IPS-15b (cell line): ENCODE data around the gene ARHGAP6.
"Not testable (repeated sequence)": the region's sequence is repeated elsewhere in the genome, so short reads cannot be mapped to it uniquely, and the experiment has no call there.

Experiments
- H3K27me3 ChIP-seq: one replicate; pipeline ENCODE4 v1.6.1; 2013; ENCODE audit warnings: low read length; ENCODE audit not compliant: control insufficient read depth, insufficient read depth
- H3K36me3 ChIP-seq: one replicate; pipeline ENCODE4 v1.6.1; 2013; ENCODE audit warnings: low read length; ENCODE audit not compliant: control insufficient read depth, insufficient read depth
- H3K4me1 ChIP-seq: one replicate; pipeline ENCODE4 v1.6.1; 2013; ENCODE audit warnings: mild to moderate bottlenecking, low read length; ENCODE audit not compliant: control insufficient read depth, insufficient read depth
- H3K4me3 ChIP-seq: one replicate; pipeline ENCODE4 v1.5.1; 2013; ENCODE audit warnings: low read depth, low read length
- H3K9ac ChIP-seq: one replicate; pipeline ENCODE4 v1.6.1; 2013; ENCODE audit warnings: low read depth, mild to moderate bottlenecking, low read length
- H3K9me3 ChIP-seq: one replicate; pipeline ENCODE4 v1.6.1; 2013; ENCODE audit warnings: mild to moderate bottlenecking, low read length; ENCODE audit not compliant: control insufficient read depth, insufficient read depth

Gene ARHGAP6

DNA sequence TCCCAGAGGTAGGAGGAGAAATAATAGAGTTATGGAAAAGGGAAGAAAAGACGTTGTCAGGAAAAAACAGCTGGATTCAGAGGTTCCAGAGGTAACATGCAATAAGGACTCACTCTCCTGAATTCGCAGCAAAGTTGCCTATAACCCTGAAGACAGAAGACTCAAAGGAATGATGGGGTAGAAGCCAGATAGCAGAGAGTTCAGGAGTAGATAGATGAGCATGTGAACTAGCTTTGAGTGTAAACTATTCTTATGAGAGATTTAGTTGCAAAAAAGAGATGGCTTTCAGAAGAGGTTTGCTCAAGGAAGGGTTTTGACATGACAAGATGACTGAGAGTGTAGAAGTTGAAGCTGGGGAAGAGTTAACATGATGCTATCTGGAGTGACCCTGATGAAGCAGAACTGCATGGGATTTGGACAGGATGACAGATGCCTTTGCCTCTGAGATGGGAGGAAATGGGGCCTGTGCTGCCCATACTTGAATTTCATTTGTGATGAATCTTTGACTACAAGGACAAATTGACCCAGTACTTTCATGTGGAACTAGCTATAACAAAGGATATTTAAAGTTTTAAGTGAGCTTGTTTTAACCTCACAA is 298.6 kb downstream of the ARHGAP6 start:
- no peaks in the 10 kb centered on the region for H3K9me3 ChIP-seq
- H3K4me3 ChIP-seq, result no peak overlapping the region
- H3K36me3 ChIP-seq, result no peaks in the 10 kb centered on the region
- no peaks in the 10 kb centered on the region for H3K27me3 ChIP-seq
- H3K9ac ChIP-seq, result no peak overlapping the region
- no peaks in the 10 kb centered on the region for H3K4me1 ChIP-seq

DNA sequence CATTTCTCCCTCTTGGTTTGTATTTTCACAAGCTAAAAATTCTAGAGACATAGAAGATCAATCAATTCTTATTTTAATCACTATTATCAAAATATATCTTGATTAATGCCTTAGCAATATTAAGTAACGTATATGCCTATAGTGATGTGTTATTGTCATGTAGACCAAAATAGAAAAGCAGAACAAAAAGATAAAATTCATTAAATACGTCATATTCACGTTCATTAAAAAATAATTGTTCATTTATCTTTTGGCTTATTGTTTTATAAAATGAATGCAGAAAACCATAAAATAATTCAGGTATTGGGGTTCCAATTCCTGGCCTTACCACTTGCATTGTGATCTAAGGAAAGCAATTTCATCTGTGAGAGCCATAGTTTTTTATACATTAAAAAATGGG is 300.3 kb downstream of the ARHGAP6 start:
- H3K4me3 ChIP-seq, result no peak overlapping the region
- no peak overlapping the region for H3K9ac ChIP-seq
- no peaks in the 10 kb centered on the region for H3K36me3 ChIP-seq
- H3K9me3 ChIP-seq, result no peaks in the 10 kb centered on the region
- no peaks in the 10 kb centered on the region for H3K27me3 ChIP-seq
- H3K4me1 ChIP-seq, result no peaks in the 10 kb centered on the region

DNA sequence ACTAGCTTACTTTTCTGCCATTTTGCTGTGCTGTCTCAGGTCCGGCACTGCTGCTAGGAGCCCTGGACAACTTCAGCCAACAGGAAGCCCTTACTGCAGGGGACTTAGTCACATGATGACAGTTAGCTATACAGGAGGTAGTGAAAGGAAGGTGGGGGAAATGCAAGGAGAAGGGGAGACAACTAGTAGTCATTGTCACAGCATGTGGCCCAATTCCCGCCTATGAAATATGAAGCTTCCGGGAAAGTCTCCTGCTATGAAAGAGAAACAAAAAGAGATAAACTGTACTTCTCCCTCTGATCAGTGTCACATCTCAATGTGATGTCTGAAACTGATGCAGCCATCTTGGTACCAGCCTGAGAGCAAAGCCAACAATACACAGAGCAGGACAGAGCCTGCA is 300.9 kb downstream of the ARHGAP6 start:
- H3K9me3 ChIP-seq, result no peaks in the 10 kb centered on the region
- H3K9ac ChIP-seq, result no peak overlapping the region
- H3K36me3 ChIP-seq, result no peaks in the 10 kb centered on the region
- H3K4me3 ChIP-seq, result no peak overlapping the region
- H3K27me3 ChIP-seq, result no peaks in the 10 kb centered on the region
- H3K4me1 ChIP-seq, result no peaks in the 10 kb centered on the region

DNA sequence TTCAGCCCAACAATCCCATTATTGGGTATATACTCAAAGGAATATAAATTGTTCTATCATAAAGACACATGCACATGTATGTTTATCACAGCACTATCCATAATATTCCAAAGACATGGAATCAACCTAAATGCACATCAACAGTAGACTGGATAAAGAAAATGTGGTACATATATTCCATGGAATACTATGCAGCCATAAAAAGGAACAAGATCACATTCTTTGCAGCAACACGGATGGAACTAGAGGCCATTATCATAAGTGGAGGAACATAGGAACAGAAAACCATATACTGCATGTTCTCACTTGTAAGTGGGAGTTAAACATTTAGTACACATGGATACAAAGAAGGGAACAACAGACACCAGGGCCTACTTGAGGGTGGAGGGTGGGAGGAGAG is 301.9 kb downstream of the ARHGAP6 start:
- H3K9me3 ChIP-seq, H3K4me1 ChIP-seq, H3K36me3 ChIP-seq, H3K4me3 ChIP-seq, H3K27me3 ChIP-seq, H3K9ac ChIP-seq: not testable (repeated sequence)

DNA sequence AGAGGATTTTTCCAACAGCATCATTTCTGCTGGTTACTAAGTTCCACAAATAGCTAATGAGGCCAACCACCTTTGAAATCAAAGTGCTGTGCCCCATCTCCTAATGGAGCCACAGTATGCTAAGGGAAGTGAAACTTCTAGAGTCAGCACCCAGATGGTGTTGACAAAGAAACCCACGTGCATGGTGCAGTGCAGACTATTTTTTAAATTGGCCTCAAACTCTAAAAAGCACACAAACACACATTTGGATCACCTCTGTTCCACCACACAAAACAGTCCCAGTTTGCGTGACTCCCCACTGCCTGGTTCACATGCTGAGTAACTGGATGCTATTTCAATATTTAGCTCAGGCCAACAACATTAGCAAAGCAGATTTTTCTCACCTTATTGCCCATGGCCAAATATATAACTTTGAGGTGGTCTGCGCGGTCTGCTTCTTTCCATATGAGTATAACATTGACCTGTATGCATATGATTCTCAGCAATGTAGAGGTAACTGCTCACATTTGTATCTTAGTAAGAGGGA is 302.6 kb downstream of the ARHGAP6 start:
- Histone ChIP-seq H3K9me3 (no peaks in the 10 kb centered on the region), H3K4me1 (no peaks in the 10 kb centered on the region), H3K27me3 (no peaks in the 10 kb centered on the region), H3K4me3 (no peak overlapping the region), H3K9ac (no peak overlapping the region), H3K36me3 (no peaks in the 10 kb centered on the region)

DNA sequence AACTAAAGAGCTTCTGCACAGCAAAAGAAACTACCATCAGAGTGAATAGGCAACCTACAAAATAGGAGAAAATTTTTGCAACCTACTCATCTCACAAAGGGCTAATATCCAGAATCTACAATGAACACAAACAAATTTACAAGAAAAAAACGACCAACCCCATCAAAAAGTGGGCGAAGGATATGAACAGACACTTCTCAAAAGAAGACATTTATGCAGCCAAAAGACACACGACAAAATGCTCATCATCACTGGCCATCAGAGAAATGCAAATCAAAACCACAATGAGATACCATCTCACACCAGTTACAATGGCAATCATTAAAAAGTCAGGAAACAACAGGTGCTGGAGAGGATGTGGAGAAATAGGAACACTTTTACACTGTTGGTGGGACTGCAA is 304.1 kb downstream of the ARHGAP6 start:
- not testable (repeated sequence) for H3K9me3 ChIP-seq, H3K27me3 ChIP-seq, H3K4me1 ChIP-seq, H3K36me3 ChIP-seq, H3K9ac ChIP-seq, H3K4me3 ChIP-seq

DNA sequence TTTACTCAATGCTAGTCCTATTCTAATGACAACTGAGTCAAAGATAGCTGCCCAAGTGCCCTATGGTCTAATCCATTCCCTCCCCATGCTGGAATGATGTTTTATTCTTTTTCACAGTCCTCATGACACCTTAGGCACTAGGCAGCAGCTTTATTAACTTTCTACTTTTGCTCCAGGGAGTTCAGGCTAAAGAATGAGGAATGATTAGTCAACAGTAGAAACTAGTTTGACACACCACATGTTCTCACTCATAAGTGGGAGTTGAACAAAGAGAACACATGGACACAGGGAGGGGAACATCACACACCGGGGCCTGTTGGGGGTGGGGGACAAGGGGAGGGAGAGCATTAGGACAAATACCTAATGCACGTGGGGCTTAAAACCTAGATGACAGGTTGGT is 309.8 kb downstream of the ARHGAP6 start:
- H3K36me3 ChIP-seq, H3K4me3 ChIP-seq, H3K27me3 ChIP-seq, H3K9ac ChIP-seq, H3K4me1 ChIP-seq, H3K9me3 ChIP-seq: not testable (repeated sequence)

DNA sequence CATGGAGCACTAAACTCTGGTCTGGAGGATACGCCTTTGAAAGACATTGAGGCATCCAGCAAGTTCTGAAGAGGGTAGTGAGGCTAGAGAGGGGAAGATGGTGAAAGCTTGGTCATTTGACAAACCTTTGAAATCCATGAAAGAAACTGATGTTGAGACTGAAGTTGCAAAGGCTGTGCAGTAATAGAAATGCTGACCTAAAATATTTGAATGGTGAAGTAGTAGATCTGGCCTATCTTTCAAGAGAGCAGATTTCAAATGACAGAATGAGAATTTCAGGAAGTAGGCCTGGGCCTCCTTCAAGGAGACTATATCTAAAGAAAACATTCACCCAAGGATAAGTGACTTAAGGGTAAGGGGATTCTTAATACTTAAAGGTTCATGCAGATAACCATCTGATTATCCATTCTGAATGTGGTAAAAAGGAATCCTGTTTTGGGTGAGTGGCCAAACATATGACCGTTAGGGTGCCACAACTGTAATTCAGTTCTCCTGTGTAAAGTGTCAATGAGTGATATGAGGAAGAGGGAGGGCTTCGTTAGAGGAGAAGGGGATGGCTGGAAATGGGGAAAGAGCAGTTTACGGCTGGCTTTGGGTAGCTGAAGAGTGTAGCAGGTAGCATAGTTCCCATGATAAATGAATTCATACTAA is 310.3 kb downstream of the ARHGAP6 start:
- Histone ChIP-seq H3K4me1 (no peaks in the 10 kb centered on the region), H3K27me3 (no peaks in the 10 kb centered on the region), H3K9ac (no peak overlapping the region), H3K9me3 (no peaks in the 10 kb centered on the region), H3K36me3 (no peaks in the 10 kb centered on the region), H3K4me3 (no peak overlapping the region)

DNA sequence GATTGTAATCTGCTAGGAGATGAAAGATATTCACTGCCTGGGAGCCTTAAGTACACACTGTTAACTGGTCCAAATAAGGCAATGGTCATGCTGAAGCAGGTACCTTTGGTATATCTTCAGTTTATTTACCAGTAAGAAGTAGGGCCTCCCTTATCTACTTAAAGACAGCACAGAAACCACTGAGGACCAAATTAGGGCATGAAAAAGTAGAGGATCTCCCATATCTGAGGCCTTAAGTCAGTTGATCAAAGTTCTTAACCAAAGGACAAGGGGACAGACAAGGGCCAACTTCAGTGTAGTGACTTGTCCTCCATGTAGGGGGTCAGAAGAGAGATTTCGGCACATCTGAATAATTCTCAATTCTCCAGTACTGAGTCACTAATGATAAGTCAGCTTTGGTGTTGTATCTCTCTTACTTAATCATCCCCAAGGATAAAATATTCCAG is 313.4 kb downstream of the ARHGAP6 start:
- Histone ChIP-seq H3K9ac (no peak overlapping the region), H3K4me1 (no peaks in the 10 kb centered on the region), H3K27me3 (no peaks in the 10 kb centered on the region), H3K4me3 (no peak overlapping the region), H3K36me3 (no peaks in the 10 kb centered on the region), H3K9me3 (no peaks in the 10 kb centered on the region)

DNA sequence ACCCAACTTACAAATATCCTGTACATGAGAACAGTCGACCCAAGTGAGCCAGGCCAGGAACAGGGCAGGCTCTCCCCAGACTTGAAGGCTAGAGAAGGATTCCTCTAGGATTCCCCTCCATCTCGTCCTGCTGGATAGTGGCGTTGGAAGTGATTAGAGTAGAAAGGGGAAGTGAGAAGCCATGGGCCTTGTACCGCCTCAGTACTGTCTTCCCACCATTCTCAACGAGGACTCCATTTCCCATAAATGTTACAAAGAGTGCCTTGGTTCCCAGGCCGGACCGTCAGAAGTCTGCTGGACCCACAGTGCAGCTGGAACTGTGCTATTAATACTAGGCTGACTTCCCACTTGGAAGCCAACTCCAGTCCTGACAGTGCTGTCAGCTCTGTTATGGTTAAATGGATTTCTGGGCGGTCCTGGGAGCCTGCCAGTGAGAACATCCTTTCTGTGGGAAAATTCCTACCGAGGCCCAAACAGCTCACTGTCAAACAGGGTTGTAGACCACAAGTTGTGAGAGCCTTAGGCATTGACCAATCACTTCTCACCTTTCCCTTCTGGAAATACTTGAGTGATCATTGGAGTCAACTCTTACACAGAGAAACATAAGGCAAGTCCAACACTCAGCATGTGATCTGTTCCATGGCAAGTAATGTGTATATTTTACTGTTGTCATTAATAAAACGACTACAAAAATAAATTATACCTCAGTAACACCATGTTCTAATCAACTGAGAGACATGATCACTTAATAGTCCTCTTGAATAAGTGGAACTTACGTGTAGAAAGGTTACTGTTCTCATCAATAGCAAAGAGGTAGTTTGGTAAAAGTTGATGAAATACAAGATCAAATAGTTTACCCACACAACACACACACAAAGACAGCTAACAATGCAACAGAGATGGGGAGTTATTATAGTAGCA is 314.1 kb downstream of the ARHGAP6 start:
- Histone ChIP-seq H3K9ac (no peak overlapping the region), H3K4me1 (no peaks in the 10 kb centered on the region), H3K4me3 (no peak overlapping the region), H3K27me3 (no peaks in the 10 kb centered on the region), H3K9me3 (no peaks in the 10 kb centered on the region), H3K36me3 (no peaks in the 10 kb centered on the region)

DNA sequence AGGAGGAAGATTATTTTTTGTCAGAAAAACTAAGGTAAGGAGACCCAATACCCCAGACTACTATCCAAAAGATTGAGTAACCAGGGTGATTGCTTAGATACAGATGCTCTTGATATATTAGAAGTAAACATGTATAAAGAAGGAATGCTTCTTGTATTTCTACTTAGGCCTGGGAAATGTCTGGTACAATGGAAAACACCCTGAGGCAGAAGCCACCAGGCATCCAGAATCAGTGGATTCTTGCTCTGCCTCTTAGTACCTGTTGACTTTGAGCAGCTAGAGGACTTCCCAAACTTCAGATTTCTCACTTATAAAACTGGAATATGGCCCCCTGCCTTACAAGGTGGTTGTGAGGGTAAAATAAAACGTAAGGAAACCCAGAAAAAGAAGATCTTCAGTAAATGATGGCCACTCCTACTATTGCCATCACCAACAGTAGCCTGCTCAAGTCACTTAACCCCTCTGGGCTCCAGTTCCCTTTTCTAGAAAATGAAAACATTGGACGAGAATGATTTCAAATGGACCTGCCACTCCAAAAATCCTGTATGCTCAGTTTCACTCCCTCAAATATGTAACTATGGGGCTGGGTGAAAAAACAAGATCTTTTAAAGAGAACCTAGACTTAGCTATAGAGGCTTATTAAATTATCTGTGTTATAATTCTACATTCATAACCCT is 315.9 kb downstream of the ARHGAP6 start:
- no peak overlapping the region for H3K9ac ChIP-seq
- H3K4me3 ChIP-seq, result no peak overlapping the region
- no peaks in the 10 kb centered on the region for H3K4me1 ChIP-seq
- no peaks in the 10 kb centered on the region for H3K27me3 ChIP-seq
- H3K36me3 ChIP-seq, result no peaks in the 10 kb centered on the region
- H3K9me3 ChIP-seq, result no peaks in the 10 kb centered on the region
